Suprapubic skin (tissue), 4 donors: ENCODE measurements around the gene ZDHHC16.

Source experiments
- EP300 ChIP-seq: sonication (generic); formaldehyde crosslinking; IDR thresholded peaks from one replicate; pipeline ENCODE4 v1.6.1; 2017; ENCODE audit warnings: antibody characterized with exemption
- POLR2A ChIP-seq, 2 donors: fragments of 450-650 bp; IDR thresholded peaks; one replicate each; pipeline ENCODE4 v1.6.1; 2017; ENCODE audit warnings: antibody characterized with exemption in 2 of 2, mild to moderate bottlenecking in 2 of 2, moderate library complexity in 2 of 2
- POLR2AphosphoS5 ChIP-seq, 3 donors: sonication (generic); formaldehyde crosslinking; IDR thresholded peaks; one replicate each; pipeline ENCODE4 v1.6.1; 2017; ENCODE audit warnings: antibody characterized with exemption in 3 of 3
- TF ChIP-seq, protein P1 (sequence below), 2 donors: fragments of 200-600 bp in 1 of 2; fragments of 450-650 bp in 1 of 2; sonication (generic) in 1 of 2; IDR thresholded peaks; one replicate each; pipeline ENCODE4 v1.5.1; 2016 to 2019; ENCODE audit warnings: antibody characterized with exemption in 2 of 2, mild to moderate bottlenecking in 1 of 2, moderate library complexity in 1 of 2

DNA sequence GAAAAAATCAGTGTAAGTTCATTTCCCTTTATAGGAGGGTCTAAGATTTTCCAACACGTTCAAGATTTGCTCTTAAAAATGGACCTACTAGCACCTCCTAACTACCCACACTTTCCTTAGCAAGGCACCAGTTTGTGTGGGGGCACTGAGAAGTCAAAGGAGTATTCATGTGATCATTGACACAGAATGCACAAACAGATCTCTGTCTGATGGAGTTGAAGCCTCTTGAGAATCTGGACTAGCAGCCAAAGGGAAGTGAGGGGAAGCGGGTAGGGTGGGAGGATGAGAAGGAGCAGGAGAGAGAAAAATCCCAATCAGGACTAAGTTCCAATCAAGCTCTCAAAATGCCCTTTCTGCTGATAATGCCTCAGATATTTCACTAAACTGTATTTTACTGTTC lies 48.2 kb downstream of the ZDHHC16 start:
- TF ChIP-seq POLR2AphosphoS5 (IDR thresholded peaks at IDR 0.05) (no peak), POLR2A (IDR thresholded peaks at IDR 0.05) (no peak), EP300 (no peak)
- TF ChIP-seq, protein P1, sequence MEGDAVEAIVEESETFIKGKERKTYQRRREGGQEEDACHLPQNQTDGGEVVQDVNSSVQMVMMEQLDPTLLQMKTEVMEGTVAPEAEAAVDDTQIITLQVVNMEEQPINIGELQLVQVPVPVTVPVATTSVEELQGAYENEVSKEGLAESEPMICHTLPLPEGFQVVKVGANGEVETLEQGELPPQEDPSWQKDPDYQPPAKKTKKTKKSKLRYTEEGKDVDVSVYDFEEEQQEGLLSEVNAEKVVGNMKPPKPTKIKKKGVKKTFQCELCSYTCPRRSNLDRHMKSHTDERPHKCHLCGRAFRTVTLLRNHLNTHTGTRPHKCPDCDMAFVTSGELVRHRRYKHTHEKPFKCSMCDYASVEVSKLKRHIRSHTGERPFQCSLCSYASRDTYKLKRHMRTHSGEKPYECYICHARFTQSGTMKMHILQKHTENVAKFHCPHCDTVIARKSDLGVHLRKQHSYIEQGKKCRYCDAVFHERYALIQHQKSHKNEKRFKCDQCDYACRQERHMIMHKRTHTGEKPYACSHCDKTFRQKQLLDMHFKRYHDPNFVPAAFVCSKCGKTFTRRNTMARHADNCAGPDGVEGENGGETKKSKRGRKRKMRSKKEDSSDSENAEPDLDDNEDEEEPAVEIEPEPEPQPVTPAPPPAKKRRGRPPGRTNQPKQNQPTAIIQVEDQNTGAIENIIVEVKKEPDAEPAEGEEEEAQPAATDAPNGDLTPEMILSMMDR (IDR thresholded peaks at IDR 0.05): no peak
